Trophoblast cell (in vitro differentiated cells and primary cell): Measurements from ENCODE around the gene QKI.

Experiments
- DNase-seq, 2 donors: peaks; one replicate each; pipeline ENCODE4 v3.0.0-alpha.2; 2016
- H2AFZ ChIP-seq: 2 replicates; pipeline ENCODE4 v1.6.1; 2013; ENCODE audit warnings: low read length, moderate library complexity, mild to moderate bottlenecking; ENCODE audit not compliant: insufficient read depth, poor library complexity
- H2AK5ac ChIP-seq: 2 replicates; pipeline ENCODE4 v1.6.1; 2013; ENCODE audit warnings: mild to moderate bottlenecking, low read length
- H2BK120ac ChIP-seq: 2 replicates; pipeline ENCODE4 v1.6.1; 2013; ENCODE audit warnings: low read length, mild to moderate bottlenecking, moderate library complexity; ENCODE audit not compliant: insufficient read depth, poor library complexity
- H2BK12ac ChIP-seq: 2 replicates; pipeline ENCODE4 v1.6.1; 2013; ENCODE audit warnings: mild to moderate bottlenecking, low read length, moderate library complexity
- H2BK5ac ChIP-seq: 2 replicates; pipeline ENCODE4 v1.6.1; 2013; ENCODE audit warnings: low read length, low read depth, moderate library complexity, mild to moderate bottlenecking; ENCODE audit not compliant: poor library complexity
- H3K14ac ChIP-seq: 2 replicates; pipeline ENCODE4 v1.6.1; 2013; ENCODE audit warnings: mild to moderate bottlenecking, low read length
- H3K18ac ChIP-seq: 2 replicates; pipeline ENCODE4 v1.6.1; 2013; ENCODE audit warnings: mild to moderate bottlenecking, low read length
- H3K23ac ChIP-seq: 2 replicates; pipeline ENCODE4 v1.6.1; 2013; ENCODE audit warnings: low read length
- H3K27ac ChIP-seq: 2 replicates; pipeline ENCODE4 v1.5.1; 2013; ENCODE audit warnings: low read depth, mild to moderate bottlenecking, inconsistent platforms, low read length, moderate library complexity
- H3K27me3 ChIP-seq: 2 replicates; pipeline ENCODE4 v1.6.1; 2013; ENCODE audit warnings: inconsistent platforms, mild to moderate bottlenecking, low read length, moderate library complexity; ENCODE audit not compliant: insufficient read depth
- H3K36me3 ChIP-seq, 2 experiments: 1 replicate in 1 of 2; 2 replicates in 1 of 2; pipeline ENCODE4 v1.6.1; 2013; ENCODE audit warnings: low read length in 2 of 2, mild to moderate bottlenecking in 2 of 2, moderate library complexity in 1 of 2; ENCODE audit not compliant: insufficient read depth in 2 of 2, control insufficient read depth in 1 of 2
- H3K4ac ChIP-seq: 2 replicates; pipeline ENCODE4 v1.6.1; 2013; ENCODE audit warnings: low read depth, mild to moderate bottlenecking, low read length, moderate library complexity
- H3K4me1 ChIP-seq, 2 experiments: 1 replicate in 1 of 2; 2 replicates in 1 of 2; pipeline ENCODE4 v1.6.1; 2013; ENCODE audit warnings: low read length in 2 of 2, mild to moderate bottlenecking in 2 of 2, moderate library complexity in 1 of 2; ENCODE audit not compliant: insufficient read depth in 2 of 2, control insufficient read depth in 1 of 2
- H3K4me2 ChIP-seq: 2 replicates; pipeline ENCODE4 v1.6.1; 2013; ENCODE audit warnings: inconsistent platforms, mild to moderate bottlenecking, low read length, moderate library complexity
- H3K4me3 ChIP-seq: 2 replicates; pipeline ENCODE4 v1.5.1; 2013; ENCODE audit warnings: mild to moderate bottlenecking, low read depth, low read length, inconsistent platforms
- H3K79me1 ChIP-seq: one replicate; pipeline ENCODE4 v1.6.1; 2013; ENCODE audit warnings: low read length
- H3K79me2 ChIP-seq: 2 replicates; pipeline ENCODE4 v1.6.1; 2013; ENCODE audit warnings: low read length, mild to moderate bottlenecking; ENCODE audit not compliant: control insufficient read depth, insufficient read depth, poor library complexity
- H3K9ac ChIP-seq: 2 replicates; pipeline ENCODE4 v1.6.1; 2013; ENCODE audit warnings: mild to moderate bottlenecking, low read length
- H3K9me3 ChIP-seq: 2 replicates; pipeline ENCODE4 v1.6.1; 2013; ENCODE audit warnings: low read depth, mild to moderate bottlenecking, control low read depth, inconsistent platforms, low read length; ENCODE audit not compliant: insufficient read depth
- H4K12ac ChIP-seq: 2 replicates; pipeline ENCODE4 v1.6.1; 2013; ENCODE audit warnings: low read depth, mild to moderate bottlenecking, low read length, moderate library complexity
- H4K8ac ChIP-seq: 2 replicates; pipeline ENCODE4 v1.6.1; 2013; ENCODE audit warnings: low read depth, mild to moderate bottlenecking, low read length, moderate library complexity
- H4K91ac ChIP-seq: one replicate; pipeline ENCODE4 v1.6.1; 2013; ENCODE audit warnings: low read depth, mild to moderate bottlenecking, low read length, moderate library complexity
- WGBS: extraction: QIAGEN DNeasy Blood & Tissue Kit; methylation state at CpG from one replicate; pipeline ENCODE4 v1.1.7; 2013; ENCODE audit warnings: missing lambda C conversion rate; ENCODE audit not compliant: insufficient read length, insufficient coverage; ENCODE audit errors: extremely low coverage; 5-methylcytosine and 5-hydroxymethylcytosine counted together

QKI gene

DNA sequence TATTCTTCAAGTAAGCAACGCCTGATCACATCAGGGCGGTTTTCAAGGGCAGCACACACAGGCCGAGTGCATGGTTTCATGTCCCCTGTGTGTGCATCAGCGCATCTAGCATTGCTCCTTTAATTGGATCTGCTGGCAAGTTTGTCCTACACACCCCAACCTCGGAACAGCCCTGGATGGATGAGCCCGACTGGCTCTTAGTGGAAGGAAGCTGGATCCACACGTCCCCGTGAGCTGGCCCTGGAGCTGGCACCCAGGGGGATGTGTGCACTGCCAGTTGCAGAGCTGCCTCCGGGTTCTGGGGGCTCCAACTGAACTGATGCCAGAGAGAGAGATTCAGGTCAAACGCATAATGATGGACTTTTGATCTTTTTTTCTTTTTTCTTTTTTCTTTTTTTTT, 39.2 kb upstream of the QKI start:
- H4K91ac ChIP-seq = no peak overlapping the region
- no peaks in the 10 kb centered on the region for H3K9me3 ChIP-seq
- H2BK12ac ChIP-seq = no peak overlapping the region
- no peak overlapping the region for H3K14ac ChIP-seq
- no peak overlapping the region for H4K12ac ChIP-seq
- H3K4me1 ChIP-seq = no peaks in the 10 kb centered on the region
- no peak overlapping the region for H3K18ac ChIP-seq
- no peak overlapping the region for H3K23ac ChIP-seq
- H3K4me3 ChIP-seq = no peak overlapping the region
- no peaks in the 10 kb centered on the region for H3K27me3 ChIP-seq
- H3K27ac ChIP-seq = no peak overlapping the region
- DNase-seq = no peak
- no peaks in the 10 kb centered on the region for H3K36me3 ChIP-seq
- H2BK5ac ChIP-seq = no peak overlapping the region
- H3K79me1 ChIP-seq = no peaks in the 10 kb centered on the region
- no peak overlapping the region for H3K4ac ChIP-seq
- H2AFZ ChIP-seq = no peak overlapping the region
- WGBS = no CpG with 5 or more reads among the region's 10 CpGs
- no peak overlapping the region for H2BK120ac ChIP-seq
- H3K9ac ChIP-seq = no peak overlapping the region
- H3K79me2 ChIP-seq = no peaks in the 10 kb centered on the region
- H2AK5ac ChIP-seq = no peak overlapping the region
- no peak overlapping the region for H3K4me2 ChIP-seq
- H4K8ac ChIP-seq = no peak overlapping the region

DNA sequence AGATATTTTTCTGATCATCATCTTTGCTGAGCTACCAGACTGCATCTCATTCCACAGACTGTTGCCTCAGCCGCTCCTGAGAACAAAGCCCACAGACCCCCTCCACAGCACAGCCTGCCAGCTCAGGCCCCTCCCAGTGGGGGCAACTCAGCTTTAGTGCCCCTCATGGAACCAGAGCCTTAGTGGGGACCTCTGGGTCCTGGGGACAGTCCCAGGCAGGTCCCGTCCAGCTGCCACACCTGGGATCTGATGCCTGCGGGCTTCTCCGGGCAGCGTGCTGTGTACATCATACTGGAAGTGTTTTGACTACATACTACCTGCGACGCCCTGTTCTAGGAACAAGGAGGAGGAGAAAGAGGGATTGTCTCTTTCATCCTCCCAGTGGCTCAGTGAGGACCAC, 38.3 kb upstream of the QKI start:
- Histone ChIP-seq H3K27me3 (no peaks in the 10 kb centered on the region), H3K36me3 (no peaks in the 10 kb centered on the region), H3K23ac (no peak overlapping the region), H3K79me2 (no peaks in the 10 kb centered on the region), H3K79me1 (no peaks in the 10 kb centered on the region), H2BK5ac (no peak overlapping the region), H2BK120ac (no peak overlapping the region), H4K12ac (no peak overlapping the region), H3K27ac (no peak overlapping the region), H3K4ac (no peak overlapping the region), H3K4me2 (no peak overlapping the region), H3K9ac (no peak overlapping the region), H2AFZ (no peak overlapping the region), H2AK5ac (no peak overlapping the region), H3K9me3 (no peaks in the 10 kb centered on the region), H2BK12ac (no peak overlapping the region), H4K91ac (no peak overlapping the region), H3K14ac (no peak overlapping the region), H4K8ac (no peak overlapping the region), H3K18ac (no peak overlapping the region), H3K4me3 (no peak overlapping the region), H3K4me1 (no peaks in the 10 kb centered on the region)
- no peak for DNase-seq
- no CpG with 5 or more reads among the region's 7 CpGs for WGBS

DNA sequence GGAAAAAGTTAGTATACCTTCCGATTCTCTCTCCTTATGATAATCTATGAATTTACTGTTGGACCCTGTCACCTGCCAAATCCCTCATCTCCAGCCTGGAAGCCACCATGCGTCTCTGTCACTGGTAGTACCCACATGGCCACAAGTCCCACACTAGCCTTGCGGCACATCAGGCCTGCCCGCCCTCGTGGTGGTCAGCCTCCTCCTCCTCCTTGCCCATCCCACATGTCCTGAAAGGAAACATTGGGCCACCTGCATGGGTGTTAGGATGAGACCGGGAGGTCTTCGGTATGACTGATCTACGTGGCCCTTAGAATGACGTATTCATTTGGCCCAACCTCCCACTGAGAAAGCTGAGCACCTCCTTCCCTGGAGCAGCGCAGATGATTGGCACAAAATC, 37.0 kb upstream of the QKI start:
- Histone ChIP-seq H3K14ac (no peak overlapping the region), H2AK5ac (no peak overlapping the region), H3K4me3 (no peak overlapping the region), H4K12ac (no peak overlapping the region), H3K4me2 (no peak overlapping the region), H3K79me2 (no peaks in the 10 kb centered on the region), H3K36me3 (no peaks in the 10 kb centered on the region), H3K18ac (no peak overlapping the region), H3K4me1 (no peaks in the 10 kb centered on the region), H2BK120ac (no peak overlapping the region), H4K91ac (no peak overlapping the region), H2AFZ (no peak overlapping the region), H2BK12ac (no peak overlapping the region), H3K27me3 (no peaks in the 10 kb centered on the region), H3K9me3 (no peaks in the 10 kb centered on the region), H3K9ac (no peak overlapping the region), H3K27ac (no peak overlapping the region), H4K8ac (no peak overlapping the region), H3K4ac (no peak overlapping the region), H2BK5ac (no peak overlapping the region), H3K23ac (no peak overlapping the region), H3K79me1 (no peaks in the 10 kb centered on the region)
- no peak for DNase-seq
- WGBS = no CpG with 5 or more reads among the region's 10 CpGs

DNA sequence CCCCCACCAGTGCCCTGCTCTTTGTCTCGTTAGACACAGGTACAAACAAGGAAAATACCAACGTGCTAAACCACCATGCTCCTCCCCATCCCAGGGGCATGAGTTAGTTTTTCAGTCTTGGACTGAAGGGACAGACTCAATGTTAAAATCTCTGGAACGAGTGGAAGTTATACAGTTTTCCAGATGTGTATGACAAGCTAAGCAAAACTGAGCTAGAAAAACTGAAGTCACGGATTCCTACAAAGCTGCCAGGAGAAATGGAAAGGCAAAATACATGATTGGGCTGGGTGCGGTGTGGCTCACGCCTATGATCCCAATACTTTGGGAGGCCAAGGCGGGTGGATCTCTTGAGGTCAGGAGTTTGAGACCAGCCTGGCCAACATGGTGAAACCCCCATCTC, 34.3 kb upstream of the QKI start:
- no peak overlapping the region for H3K9ac ChIP-seq
- H2BK12ac ChIP-seq = no peak overlapping the region
- H3K36me3 ChIP-seq = no peaks in the 10 kb centered on the region
- no peak overlapping the region for H2BK120ac ChIP-seq
- H3K27ac ChIP-seq = no peak overlapping the region
- H2BK5ac ChIP-seq = no peak overlapping the region
- no CpG with 5 or more reads among the region's 7 CpGs for WGBS
- no peak overlapping the region for H3K18ac ChIP-seq
- H3K23ac ChIP-seq = no peak overlapping the region
- no peak for DNase-seq
- no peaks in the 10 kb centered on the region for H3K9me3 ChIP-seq
- no peak overlapping the region for H3K14ac ChIP-seq
- H4K91ac ChIP-seq = no peak overlapping the region
- H3K4me3 ChIP-seq = no peak overlapping the region
- H3K79me1 ChIP-seq = no peaks in the 10 kb centered on the region
- H3K79me2 ChIP-seq = no peaks in the 10 kb centered on the region
- no peak overlapping the region for H3K4ac ChIP-seq
- H3K27me3 ChIP-seq = no peaks in the 10 kb centered on the region
- no peak overlapping the region for H3K4me2 ChIP-seq
- H2AK5ac ChIP-seq = no peak overlapping the region
- no peak overlapping the region for H4K12ac ChIP-seq
- H2AFZ ChIP-seq = no peak overlapping the region
- no peaks in the 10 kb centered on the region for H3K4me1 ChIP-seq
- H4K8ac ChIP-seq = no peak overlapping the region
